Cortex of kidney (tissue), 1 donor: ENCODE results near the gene ZNF431.
"Not testable (repeated sequence)": the region's sequence is repeated elsewhere in the genome, so short reads cannot be mapped to it uniquely, and the experiment has no call there.

Experiments
- DNase-seq: peaks from one replicate; lab custom pipeline; 2025; lab: John Stamatoyannopoulos, UW

ZNF431 gene

DNA sequence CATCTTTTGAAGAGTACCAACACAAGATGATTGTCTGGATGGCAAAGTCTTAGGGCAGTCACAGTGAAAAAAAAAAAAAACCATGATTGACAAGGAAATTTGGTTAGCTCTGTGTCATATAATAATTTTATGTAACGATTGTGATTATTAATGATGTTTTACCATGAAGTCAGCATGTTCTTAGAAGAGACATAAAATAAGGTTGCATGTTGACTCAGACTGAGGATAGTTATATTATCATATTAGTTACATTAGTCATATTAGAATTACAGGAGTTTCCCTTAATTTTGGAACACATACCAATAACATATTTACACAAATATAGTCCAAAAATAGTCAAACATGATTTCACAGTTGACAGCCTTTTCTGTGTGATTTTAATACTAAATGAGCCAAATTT, 5.7 kb downstream of the ZNF431 start:
- no peak for DNase-seq

DNA sequence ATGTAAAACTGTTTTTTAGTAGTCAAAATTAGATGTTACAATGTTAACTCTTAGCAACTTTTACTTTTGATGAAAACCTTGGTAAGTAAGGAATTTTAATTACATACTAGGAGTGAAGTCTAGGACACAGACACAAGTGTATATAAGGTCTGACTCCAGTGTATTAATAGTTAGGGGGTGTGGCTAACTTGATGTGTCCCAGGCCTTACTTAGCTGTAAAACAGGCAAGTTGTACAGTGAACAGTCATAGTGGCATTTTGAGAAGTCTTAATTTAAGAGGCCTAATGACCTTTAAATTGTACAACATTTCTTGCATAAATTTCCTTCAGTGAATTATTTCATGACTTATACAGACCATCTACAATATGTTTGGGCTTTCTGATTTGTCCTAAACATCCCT, 6.8 kb downstream of the ZNF431 start:
- DNase-seq = no peak

DNA sequence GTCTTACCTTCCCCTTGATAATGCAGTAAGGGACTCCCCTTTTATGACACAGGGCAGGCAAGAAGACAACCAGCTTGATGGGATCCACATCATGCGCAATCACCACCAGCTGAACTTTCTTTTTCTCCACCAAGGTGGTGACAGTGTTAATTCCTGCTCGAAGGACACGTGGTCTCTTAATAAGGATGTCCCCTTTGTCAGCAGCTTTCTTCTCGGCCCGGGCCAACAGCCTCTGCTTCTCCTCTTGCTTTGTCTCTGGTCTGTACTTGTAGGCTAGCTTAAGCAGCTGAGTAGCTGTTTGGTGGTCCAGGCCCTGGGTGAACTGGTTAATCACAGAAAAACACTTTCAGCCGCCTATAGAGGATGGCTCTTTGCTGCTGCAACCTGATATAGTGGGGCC, 8.0 kb downstream of the ZNF431 start:
- no peak for DNase-seq

DNA sequence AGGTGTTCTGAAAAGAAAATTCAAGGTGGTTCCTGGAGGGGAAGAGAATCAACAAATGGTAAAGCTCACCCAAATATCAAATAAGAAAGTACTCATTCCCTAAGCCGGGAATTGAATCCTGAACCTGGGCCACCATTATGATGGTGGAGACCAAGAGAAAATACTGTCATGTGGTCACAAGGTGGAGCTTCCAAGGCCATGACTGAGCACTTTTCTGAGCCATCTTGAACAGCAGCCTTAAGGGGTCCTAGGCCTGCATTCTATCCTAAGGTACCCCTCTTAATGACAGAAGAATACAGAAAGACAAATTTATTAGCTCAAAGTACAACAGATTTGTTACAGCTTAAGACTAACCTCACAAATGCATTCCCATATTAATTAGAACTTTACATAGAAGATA, 9.6 kb downstream of the ZNF431 start:
- DNase-seq = no peak

DNA sequence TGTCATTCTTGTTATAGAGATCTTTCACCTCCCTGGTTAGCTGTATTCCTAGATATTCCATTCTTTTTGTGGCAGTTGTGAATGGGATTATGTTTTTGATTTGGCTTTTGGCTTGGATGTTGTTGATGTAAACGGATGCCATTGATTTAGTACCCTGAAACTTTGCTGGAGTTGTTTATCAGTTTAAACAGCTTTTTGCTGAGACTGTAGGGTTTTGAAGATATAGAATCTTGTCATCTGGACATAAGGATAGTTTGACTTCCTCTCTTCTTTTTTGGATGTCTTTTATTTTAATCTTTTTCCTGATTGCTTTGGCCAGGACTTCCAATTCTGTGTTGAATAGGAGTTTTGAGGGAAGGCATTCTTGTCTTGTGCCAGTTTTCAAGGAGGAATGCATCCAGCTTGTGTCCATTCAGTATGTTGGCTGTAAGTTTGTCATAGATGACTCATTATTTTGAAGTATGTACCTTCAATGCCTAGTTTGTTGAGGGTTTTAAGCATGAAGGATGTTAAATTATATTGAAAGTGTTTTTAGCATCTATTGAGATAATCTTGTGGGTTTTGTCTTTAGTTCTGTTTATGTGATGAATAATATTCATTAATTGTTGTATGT, 16.8 kb downstream of the ZNF431 start:
- DNase-seq = no peak

DNA sequence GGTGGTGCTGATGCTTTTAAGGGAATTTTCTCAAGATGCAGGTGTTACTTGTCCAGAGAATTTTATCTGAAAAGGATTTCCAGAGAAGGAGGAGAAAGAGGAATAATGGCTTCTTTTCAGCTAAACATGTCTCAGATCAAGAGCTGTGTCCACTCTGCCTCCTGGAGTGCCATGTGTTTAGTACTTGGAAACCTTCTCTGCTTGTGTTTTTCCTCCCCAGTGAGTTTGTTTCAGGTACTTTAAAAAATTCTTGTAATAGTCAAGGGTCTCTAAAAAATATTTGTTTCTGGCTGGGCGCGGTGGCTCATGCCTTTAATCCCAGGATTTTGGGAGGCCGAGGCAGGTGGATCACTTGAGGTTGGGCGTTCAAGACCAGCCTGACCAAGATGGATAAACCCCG, 22.7 kb downstream of the ZNF431 start:
- DNase-seq = no peak

DNA sequence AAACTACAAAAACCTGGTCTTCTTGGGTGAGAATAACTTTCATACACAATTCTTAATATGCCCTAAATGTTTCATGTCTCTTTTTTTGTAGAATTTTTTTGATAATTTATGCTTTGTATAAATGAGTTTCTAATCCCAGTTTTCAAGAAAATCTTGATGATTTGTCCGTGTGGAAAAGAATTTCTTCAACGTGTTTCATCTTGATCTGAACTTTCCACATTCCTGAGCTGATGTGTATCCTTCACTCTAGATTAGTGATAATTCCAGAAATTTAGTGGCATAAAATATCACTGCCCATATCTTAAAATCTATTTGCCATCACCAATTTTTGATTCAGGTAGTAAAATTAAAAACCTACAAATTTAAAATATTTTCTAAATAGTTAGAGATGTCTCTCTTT, 24.6 kb downstream of the ZNF431 start:
- DNase-seq = no peak

DNA sequence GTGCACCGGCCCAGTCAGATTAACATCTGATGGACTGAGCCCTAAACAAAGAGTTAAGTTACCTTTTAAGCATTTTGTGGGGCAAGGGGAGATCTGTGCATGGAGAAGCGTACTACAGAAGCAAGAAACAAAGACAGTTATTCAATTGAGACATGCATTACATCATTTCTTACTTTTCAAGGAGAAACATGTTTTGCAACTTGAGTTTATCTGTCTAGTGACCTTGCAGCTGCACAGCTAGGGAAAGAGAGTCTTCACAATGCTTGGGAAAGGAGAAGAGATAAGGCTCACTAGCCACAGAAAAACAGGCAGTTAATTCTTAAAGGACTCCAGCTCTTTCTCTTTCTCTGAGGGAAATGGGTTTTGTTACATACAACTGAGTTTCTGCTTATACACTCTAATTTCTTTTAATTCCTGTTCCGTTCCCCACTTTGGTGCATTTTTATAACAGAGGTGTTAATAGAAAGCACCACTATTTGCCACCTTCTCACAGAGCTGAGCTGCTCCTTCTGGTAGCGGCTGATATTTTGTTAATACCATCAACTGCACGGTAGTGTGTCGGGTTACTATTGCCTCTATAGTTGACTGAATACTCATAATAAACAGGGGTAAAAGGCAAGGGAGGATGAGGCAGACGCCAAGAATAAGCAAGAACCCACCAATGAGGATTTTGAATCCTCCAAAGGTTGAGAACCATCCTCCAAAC, 55.9 kb downstream of the ZNF431 start:
- DNase-seq = no peak

DNA sequence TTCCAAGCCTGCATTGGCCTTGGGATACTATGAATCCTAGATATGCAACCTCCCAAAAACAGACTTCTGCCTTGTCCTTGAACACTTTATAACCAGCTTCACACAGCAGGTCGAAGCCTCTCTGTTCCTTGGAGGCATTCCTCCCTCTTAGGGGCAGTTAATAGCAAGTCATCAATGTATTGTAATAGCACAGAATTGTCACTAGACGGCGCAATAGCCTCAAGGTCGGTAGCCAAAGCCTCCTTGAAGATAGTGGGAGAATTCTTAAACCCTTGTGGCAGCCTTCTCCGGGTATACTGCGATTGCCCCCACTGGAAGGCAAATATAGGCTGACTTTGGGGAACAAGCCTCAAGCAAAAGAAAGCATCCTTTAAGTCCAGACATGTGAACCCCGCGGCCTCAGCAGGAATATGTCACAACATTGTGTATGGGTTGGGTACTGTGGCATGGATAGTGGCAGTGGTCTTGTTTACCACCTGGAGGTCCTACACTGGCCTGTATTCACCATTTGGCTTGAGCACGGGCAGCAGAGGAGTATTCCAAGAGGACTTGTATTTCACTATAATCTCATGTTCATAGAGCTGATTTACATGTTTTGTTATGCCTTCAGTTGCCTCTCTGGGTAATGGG, 61.1 kb downstream of the ZNF431 start:
- no peak for DNase-seq

DNA sequence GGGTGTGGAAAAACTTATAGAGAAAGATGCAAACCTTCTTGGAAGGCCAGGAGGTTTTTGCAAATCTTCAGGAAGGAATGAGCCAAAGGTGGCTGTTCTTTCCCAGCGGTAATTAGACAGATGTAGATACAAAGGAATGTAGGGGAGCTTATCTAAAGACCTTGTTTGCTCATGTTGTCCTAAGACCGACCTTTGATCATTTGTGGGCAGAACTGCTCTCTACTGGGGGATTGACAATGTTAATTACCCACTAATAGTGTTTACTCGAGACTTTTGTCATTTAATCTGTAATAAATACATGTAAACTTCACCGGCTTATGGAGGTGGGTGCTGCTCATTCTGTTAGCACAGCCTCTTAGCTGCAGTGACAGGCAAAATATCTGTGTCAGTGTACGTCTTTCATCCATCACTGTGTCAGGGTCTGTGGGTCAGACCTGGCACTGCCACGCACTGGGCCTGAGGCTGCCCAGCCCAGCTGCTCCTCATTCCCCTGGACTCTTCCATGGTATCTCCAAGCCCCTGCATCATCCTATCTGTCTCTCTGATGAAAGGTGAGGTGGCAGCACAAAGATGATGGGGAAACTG, 68.3 kb downstream of the ZNF431 start:
- DNase-seq = no peak

DNA sequence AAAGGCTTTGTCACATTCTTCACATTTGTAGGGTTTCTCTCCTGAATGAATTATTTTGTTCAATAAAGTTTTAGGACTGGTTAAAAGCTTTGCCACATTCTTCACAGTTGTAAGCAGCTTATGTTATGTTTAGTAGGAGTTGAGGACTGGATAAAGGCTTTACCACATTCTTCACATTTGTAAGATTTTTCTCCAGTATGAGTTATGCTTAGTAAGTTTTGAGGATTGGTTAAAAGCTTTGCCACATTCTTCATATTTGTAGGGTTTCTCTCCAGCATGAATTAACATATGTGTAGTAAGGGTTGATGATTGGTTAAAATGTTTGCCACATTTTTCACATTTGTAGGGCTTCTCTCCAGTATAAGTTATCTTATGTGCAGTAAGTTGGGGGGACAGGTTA, 79.9 kb downstream of the ZNF431 start:
- no peak for DNase-seq

DNA sequence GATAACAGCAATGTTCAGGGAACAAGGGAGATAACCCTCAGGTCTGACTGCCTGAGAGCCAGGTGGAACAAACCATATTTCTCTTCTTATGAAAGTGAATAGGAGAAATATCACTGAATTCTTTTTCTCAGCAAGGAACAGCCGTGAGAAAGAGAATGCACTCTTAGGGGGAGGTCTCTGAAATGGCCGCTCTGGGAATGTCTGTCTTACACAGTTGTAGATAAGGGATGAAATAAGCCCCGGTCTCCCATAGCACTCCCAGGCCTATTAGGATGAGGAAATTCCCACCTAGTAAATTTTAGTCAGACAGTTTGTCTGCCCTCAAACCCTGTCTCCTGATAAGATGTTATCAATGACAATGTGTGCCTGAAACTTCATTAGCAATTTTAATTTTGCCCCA, 88.1 kb downstream of the ZNF431 start:
- not testable (repeated sequence) for DNase-seq

DNA sequence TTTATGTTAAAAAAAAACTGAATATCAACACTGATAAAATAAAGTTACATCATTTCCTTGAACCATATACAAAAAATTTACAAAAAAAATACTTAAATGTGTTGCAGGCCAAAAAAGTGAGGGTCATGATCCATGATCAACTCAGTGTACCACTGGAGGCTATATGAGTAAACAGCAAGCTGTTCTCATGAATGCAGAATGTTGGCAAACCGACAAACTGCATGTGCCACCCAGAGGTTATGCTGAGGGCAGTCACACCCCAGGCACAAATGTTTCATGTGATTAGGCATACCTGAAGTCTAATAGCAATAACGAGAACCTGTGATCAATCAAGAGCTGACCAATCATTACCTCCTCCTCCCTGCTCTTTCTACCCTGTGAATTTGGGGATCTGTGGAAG, 91.9 kb downstream of the ZNF431 start:
- DNase-seq = no peak

DNA sequence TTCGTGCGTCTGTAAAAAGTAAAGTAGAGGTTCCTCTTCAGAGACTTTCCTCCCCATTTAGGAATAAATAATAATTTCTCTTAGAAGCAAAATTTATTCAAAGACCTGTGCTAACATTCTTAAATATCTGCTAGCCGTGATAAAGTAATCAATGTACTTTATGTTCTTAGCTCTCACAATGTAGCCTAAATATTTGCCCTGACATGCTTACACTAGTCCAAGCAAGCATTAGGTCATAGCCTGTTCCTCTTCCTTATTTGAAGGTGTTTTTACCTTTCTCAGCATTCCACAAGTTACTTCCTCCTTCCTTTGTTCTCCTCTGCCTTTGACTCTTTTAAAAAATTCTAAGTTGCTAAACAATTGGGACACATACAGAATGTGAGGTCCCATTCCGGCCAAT, 94.9 kb downstream of the ZNF431 start:
- DNase-seq = not testable (repeated sequence)

DNA sequence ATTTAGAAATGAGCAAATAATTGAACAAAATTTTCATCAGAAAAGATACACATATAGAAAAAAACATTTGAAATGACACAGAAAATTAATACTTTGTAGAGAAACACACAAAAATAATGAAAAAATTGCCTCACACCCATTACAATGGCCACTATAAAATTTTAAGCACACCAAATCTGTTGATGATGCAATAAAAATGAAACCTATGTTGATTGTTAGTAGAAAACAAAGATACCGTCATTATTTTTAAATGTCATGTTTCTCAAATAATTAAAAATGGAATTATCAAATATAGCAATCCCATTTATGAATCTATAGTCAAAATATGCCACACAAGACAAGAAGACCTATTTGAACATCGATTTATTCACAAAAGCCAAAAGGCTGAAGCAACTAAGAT, 96.8 kb downstream of the ZNF431 start:
- no peak for DNase-seq
